Measurements from ENCODE around the gene SNX10.

DNA sequence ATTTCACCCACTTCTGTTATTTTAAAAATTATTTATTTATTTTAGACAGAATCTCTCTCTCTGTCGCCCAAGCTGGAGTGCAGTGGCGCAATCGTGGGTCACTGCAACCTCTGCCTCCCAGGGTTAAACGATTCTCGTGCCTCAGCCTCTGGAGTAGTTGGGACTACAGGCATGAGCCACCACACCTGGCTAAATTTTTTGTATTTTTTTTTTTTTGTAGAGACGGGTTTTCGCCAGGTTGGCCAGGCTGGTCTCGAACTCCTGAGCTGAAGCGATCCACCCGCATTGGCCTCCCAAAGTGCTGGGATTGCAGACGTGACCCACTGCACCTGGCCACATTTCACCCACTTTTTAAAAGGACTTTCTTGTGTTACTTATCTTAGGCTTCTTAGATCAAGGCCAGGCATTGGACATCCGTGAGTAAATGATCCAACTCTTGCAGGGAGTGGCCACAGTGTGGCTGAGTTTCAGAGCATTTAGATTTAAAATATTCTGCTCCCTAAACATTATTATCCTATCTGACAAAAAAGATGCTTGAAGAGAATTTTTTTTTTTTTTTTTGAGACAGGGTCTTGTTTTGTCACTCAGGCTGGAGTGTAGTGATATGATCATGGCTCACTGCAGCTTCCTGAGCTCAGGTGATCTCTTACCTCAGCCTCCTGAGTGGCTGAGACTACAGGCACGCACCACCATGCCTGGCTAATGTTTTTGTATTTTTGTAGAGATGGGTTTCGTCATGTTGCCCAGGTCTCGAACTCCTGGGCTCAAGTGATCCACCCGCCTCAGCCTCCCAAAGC, 14.4 kb downstream of the SNX10 start:
- TF ChIP-seq, protein P1, sequence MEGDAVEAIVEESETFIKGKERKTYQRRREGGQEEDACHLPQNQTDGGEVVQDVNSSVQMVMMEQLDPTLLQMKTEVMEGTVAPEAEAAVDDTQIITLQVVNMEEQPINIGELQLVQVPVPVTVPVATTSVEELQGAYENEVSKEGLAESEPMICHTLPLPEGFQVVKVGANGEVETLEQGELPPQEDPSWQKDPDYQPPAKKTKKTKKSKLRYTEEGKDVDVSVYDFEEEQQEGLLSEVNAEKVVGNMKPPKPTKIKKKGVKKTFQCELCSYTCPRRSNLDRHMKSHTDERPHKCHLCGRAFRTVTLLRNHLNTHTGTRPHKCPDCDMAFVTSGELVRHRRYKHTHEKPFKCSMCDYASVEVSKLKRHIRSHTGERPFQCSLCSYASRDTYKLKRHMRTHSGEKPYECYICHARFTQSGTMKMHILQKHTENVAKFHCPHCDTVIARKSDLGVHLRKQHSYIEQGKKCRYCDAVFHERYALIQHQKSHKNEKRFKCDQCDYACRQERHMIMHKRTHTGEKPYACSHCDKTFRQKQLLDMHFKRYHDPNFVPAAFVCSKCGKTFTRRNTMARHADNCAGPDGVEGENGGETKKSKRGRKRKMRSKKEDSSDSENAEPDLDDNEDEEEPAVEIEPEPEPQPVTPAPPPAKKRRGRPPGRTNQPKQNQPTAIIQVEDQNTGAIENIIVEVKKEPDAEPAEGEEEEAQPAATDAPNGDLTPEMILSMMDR (conservative IDR thresholded peaks at IDR 0.05), result no peak
- TF ChIP-seq ZFX (IDR thresholded peaks at IDR 0.05), result no peak
